HG03159 (cell line): Measurements from ENCODE around the gene GPATCH11.

Experiments used
- ATAC-seq: cut with Tn5 transposase; IDR thresholded peaks from one replicate; pipeline ENCODE4 v1.9.1; 2021; ENCODE audit warnings: mild to moderate bottlenecking, moderate library complexity; ENCODE audit not compliant: unreplicated experiment

Gene GPATCH11

GRCh38 chr2:37104178-37104577 is 19.9 kb downstream of the GPATCH11 start:
- ATAC-seq: no peak

- no peak for ATAC-seq
Observed at GRCh38 chr2:37105150-37105549, 20.8 kb downstream of the GPATCH11 start.

GRCh38 chr2:37109523-37109922 is 25.2 kb downstream of the GPATCH11 start:
- no peak for ATAC-seq

GRCh38 chr2:37110306-37111212 is 26.2 kb downstream of the GPATCH11 start:
- no peak for ATAC-seq

- no peak for ATAC-seq
Observed at GRCh38 chr2:37111958-37112357, 27.6 kb downstream of the GPATCH11 start.

GRCh38 chr2:37117566-37117965 is 33.2 kb downstream of the GPATCH11 start:
- ATAC-seq: no peak

- ATAC-seq: no peak
Observed at GRCh38 chr2:37119157-37119556, 34.8 kb downstream of the GPATCH11 start.

- ATAC-seq: no peak
Observed at GRCh38 chr2:37125416-37125815, 41.1 kb downstream of the GPATCH11 start.

- no peak for ATAC-seq
Observed at GRCh38 chr2:37132914-37133313, 48.6 kb downstream of the GPATCH11 start.

- ATAC-seq: no peak
Observed at GRCh38 chr2:37142546-37142945, 58.2 kb downstream of the GPATCH11 start.

- no peak for ATAC-seq
Observed at GRCh38 chr2:37143974-37144373, 59.7 kb downstream of the GPATCH11 start.

GRCh38 chr2:37146062-37146461 is 61.7 kb downstream of the GPATCH11 start:
- no peak for ATAC-seq

- no peak for ATAC-seq
Observed at GRCh38 chr2:37148325-37148724, 64.0 kb downstream of the GPATCH11 start.
